Suprapubic skin (tissue), 3 donors: Measurements from ENCODE around the gene APOO.

ENCODE experiments used
- CTCF ChIP-seq, 2 donors: fragments of 200-600 bp in 1 of 2; fragments of 450-650 bp in 1 of 2; sonication (generic) in 1 of 2; IDR thresholded peaks; one replicate each; pipeline ENCODE4 v1.5.1; 2016 to 2019; ENCODE audit warnings: antibody characterized with exemption in 2 of 2, mild to moderate bottlenecking in 1 of 2, moderate library complexity in 1 of 2
- EP300 ChIP-seq: sonication (generic); formaldehyde crosslinking; IDR thresholded peaks from one replicate; pipeline ENCODE4 v1.6.1; 2017; ENCODE audit warnings: antibody characterized with exemption

GRCh38 chrX:23907498-23908218 lies at the start of gene APOO, which contains the start of gene CXorf58:
- TF ChIP-seq EP300: no peak
- peak; percentile 79 to 86 for TF ChIP-seq CTCF (IDR thresholded peaks at IDR 0.05)
